ENCODE measurements around the gene MYCT1. TPM values are rescaled to one million over a fixed set of nuclear protein-coding genes. Genes with fewer than 3 reads are reported as not detected.

The MYCT1 gene
- total RNA-seq, 1 donor from 2014 or later, result 0.15 TPM

- peak; percentile 74 for DNase-seq (ENCODE audit: low read depth)
These were observed 25.7 kb downstream of the MYCT1 start for GRCh38 chr6:152723398-152723797.

- no peak for DNase-seq (ENCODE audit: low read depth)
These were observed 28.6 kb downstream of the MYCT1 start for GRCh38 chr6:152726313-152726712.

- DNase-seq (ENCODE audit: low read depth), result no peak
These were observed 29.8 kb downstream of the MYCT1 start for GRCh38 chr6:152727507-152727906.

GRCh38 chr6:152734630-152735029, 36.9 kb downstream of the MYCT1 start:
- no peak for DNase-seq (ENCODE audit: low read depth)

- no peak for DNase-seq (ENCODE audit: low read depth)
These were observed 39.1 kb downstream of the MYCT1 start for GRCh38 chr6:152736687-152737273.

- DNase-seq (ENCODE audit: low read depth), result no peak
These were observed 47.9 kb downstream of the MYCT1 start for GRCh38 chr6:152745509-152746171.

GRCh38 chr6:152746172-152746553, 48.5 kb downstream of the MYCT1 start:
- DNase-seq (ENCODE audit: low read depth), result peak; percentile 88

GRCh38 chr6:152748843-152749242, 51.1 kb downstream of the MYCT1 start:
- DNase-seq (ENCODE audit: low read depth), result peak; percentile 31

GRCh38 chr6:152749336-152749735, 51.6 kb downstream of the MYCT1 start:
- no peak for DNase-seq (ENCODE audit: low read depth)

- DNase-seq (ENCODE audit: low read depth), result peak; percentile 40
These were observed 53.0 kb downstream of the MYCT1 start, which contains the start of gene VIP for GRCh38 chr6:152750694-152751093. Gene VIP (plus strand): TSS chr6:152750797. CDS start chr6:152752178, 1,381 bp downstream.

- DNase-seq (ENCODE audit: low read depth), result no peak
These were observed 67.6 kb downstream of the MYCT1 start for GRCh38 chr6:152765331-152765730.

- DNase-seq (ENCODE audit: low read depth), result no peak
These were observed 71.5 kb downstream of the MYCT1 start for GRCh38 chr6:152769159-152769558.

- DNase-seq (ENCODE audit: low read depth), result no peak
These were observed 72.3 kb downstream of the MYCT1 start for GRCh38 chr6:152769993-152770392.

GRCh38 chr6:152771061-152771687, 73.5 kb downstream of the MYCT1 start:
- no peak for DNase-seq (ENCODE audit: low read depth)

Other genes starting within 250 kb of the MYCT1 start
- gene SYNE1, start 60.5 kb upstream of the MYCT1 start, total RNA-seq, result 39.1 and 195 TPM in 2 replicates
- gene VIP, start 52.9 kb downstream of the MYCT1 start, total RNA-seq, result not detected in 2 replicates